ENCODE measurements around the gene CNTNAP2.

DNA sequence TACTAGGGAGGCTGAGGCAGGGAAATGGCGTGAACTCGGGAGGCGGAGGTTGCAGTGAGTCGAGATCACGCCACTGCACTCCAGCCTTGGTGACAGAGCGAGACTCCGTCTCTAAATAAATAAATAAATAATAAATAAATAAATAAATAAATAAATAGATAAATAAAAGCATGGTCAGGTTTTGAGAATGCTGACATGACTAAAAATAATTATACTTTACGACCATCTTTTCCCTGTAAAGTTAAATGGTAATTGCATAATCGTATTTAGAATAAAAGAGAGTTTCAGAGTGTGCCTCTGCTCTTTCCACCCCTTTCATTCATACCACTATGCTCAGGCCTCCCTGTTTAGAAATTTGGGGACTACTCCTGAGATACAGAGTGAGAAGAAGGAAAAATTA lies 326.5 kb downstream of the CNTNAP2 start:
- TF ChIP-seq CTCF (IDR thresholded peaks at IDR 0.05 in 4 of 5, conservative IDR thresholded peaks at IDR 0.05 in 1 of 5): no peak
- no peak for TF ChIP-seq POLR2A (IDR thresholded peaks at IDR 0.05)

All from gastrocnemius medialis (tissue), 4 donors.